Spleen (tissue), 7 donors: ENCODE measurements around the gene PRSS12.

Source experiments
- POLR2AphosphoS5 ChIP-seq, 3 donors: sonication (generic); formaldehyde crosslinking; IDR thresholded peaks; one replicate each; pipeline ENCODE4 v1.5.1; 2017; ENCODE audit warnings: antibody characterized with exemption in 3 of 3
- TF ChIP-seq, protein P1 (sequence below), 11 experiments: fragments of 200-600 bp in 7 of 11; fragments of 450-650 bp in 4 of 11; sonication (generic) in 4 of 11; IDR thresholded peaks in 8 of 11; conservative IDR thresholded peaks in 3 of 11; 1 replicate in 7 of 11; 2 replicates in 4 of 11; pipeline versions ENCODE4 v1.4.0 to v1.8.0; 2016 to 2021; ENCODE audit warnings: antibody characterized with exemption in 11 of 11, inconsistent platforms in 4 of 11, mild to moderate bottlenecking in 1 of 11
- donor health status: DM: no; HTN: no; CAD: no; lungs with moderate emphysema.
- donor health status: DM: no; HTN: no; CAD: no.
- donor health status: DM: no; HTN: no; CAD: no.

DNA sequence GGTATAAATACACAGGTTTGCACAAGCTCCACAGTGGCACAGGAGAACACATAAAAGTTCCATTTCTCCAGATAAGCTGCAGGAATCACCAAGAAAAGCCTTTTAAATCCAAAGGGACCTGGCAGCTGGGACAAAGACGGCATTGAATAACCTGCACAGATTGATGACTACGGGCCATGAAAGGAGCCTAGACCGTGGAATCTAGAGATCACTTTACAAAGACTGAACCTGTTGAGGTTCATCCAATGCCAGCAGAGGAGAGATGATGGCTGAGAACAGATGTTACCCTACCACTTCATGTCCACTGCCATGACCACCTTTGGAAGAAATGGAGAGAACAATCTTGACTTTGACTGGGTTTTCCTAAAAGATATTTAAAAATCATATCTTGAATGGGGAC lies 88.7 kb downstream of the PRSS12 start:
- TF ChIP-seq, protein P1, sequence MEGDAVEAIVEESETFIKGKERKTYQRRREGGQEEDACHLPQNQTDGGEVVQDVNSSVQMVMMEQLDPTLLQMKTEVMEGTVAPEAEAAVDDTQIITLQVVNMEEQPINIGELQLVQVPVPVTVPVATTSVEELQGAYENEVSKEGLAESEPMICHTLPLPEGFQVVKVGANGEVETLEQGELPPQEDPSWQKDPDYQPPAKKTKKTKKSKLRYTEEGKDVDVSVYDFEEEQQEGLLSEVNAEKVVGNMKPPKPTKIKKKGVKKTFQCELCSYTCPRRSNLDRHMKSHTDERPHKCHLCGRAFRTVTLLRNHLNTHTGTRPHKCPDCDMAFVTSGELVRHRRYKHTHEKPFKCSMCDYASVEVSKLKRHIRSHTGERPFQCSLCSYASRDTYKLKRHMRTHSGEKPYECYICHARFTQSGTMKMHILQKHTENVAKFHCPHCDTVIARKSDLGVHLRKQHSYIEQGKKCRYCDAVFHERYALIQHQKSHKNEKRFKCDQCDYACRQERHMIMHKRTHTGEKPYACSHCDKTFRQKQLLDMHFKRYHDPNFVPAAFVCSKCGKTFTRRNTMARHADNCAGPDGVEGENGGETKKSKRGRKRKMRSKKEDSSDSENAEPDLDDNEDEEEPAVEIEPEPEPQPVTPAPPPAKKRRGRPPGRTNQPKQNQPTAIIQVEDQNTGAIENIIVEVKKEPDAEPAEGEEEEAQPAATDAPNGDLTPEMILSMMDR (IDR thresholded peaks at IDR 0.05 in 8 of 11, conservative IDR thresholded peaks at IDR 0.05 in 3 of 11), result no peak
- no peak for TF ChIP-seq POLR2AphosphoS5 (IDR thresholded peaks at IDR 0.05)
